CD14-positive monocyte (primary cell): ENCODE measurements around the gene ASCC1. TPM values are rescaled to one million over a fixed set of nuclear protein-coding genes. Genes with fewer than 3 reads are reported as not detected.
"Not testable (repeated sequence)": the region's sequence is repeated elsewhere in the genome, so short reads cannot be mapped to it uniquely, and the experiment has no call there.

Source experiments
- DNase-seq, 3 donors: peaks; one replicate each; pipeline ENCODE4 v3.0.0-alpha.2; 2011 to 2022
- H2AFZ ChIP-seq: 2 replicates; pipeline ENCODE4 v1.6.0; 2012; ENCODE audit warnings: mild to moderate bottlenecking, low read depth, low read length, inconsistent platforms; ENCODE audit not compliant: insufficient read depth, poor library complexity, severe bottlenecking
- H3K27ac ChIP-seq, 2 donors: 1 replicate in 1 of 2; 2 replicates in 1 of 2; pipeline ENCODE4 v1.5.1; 2012 to 2013; ENCODE audit warnings: low read length in 2 of 2, control low read depth in 1 of 2, inconsistent platforms in 1 of 2, low read depth in 1 of 2, mild to moderate bottlenecking in 1 of 2
- H3K27me3 ChIP-seq, 2 donors: one replicate each; pipeline versions ENCODE4 v1.6.0 to v1.6.1; 2011 to 2013; ENCODE audit warnings: low read length in 2 of 2; ENCODE audit not compliant: control insufficient read depth in 2 of 2, insufficient read depth in 2 of 2
- H3K36me3 ChIP-seq, 2 donors: replicated peaks in 1 of 2; 1 replicate in 1 of 2; 2 replicates in 1 of 2; pipeline versions ENCODE4 v1.5.1 to v1.6.1; 2012 to 2013; ENCODE audit warnings: low read length in 2 of 2, control low read depth in 1 of 2, inconsistent platforms in 1 of 2, mild to moderate bottlenecking in 1 of 2; ENCODE audit not compliant: insufficient read depth in 2 of 2, control insufficient read depth in 1 of 2
- H3K4me1 ChIP-seq, 2 donors: 1 replicate in 1 of 2; 2 replicates in 1 of 2; pipeline versions ENCODE4 v1.5.1 to v1.6.1; 2012 to 2013; ENCODE audit warnings: low read length in 2 of 2, control low read depth in 1 of 2, inconsistent platforms in 1 of 2, mild to moderate bottlenecking in 1 of 2, moderate library complexity in 1 of 2; ENCODE audit not compliant: insufficient read depth in 2 of 2, control insufficient read depth in 1 of 2
- H3K4me2 ChIP-seq: replicated peaks from 2 replicates; pipeline ENCODE3; 2012; ENCODE audit warnings: low read length, moderate library complexity, mild to moderate bottlenecking; ENCODE audit not compliant: poor library complexity, severe bottlenecking; ENCODE audit errors: extremely low read depth
- H3K4me3 ChIP-seq, 3 experiments: fragments of 200-600 bp in 1 of 3; sonication (generic) in 1 of 3; replicated peaks in 1 of 3; 1 replicate in 2 of 3; 2 replicates in 1 of 3; pipeline ENCODE4 v1.5.1; 2011 to 2013; ENCODE audit warnings: low read length in 3 of 3, mild to moderate bottlenecking in 3 of 3, control low read depth in 2 of 3, low read depth in 2 of 3, inconsistent platforms in 1 of 3, moderate library complexity in 1 of 3
- H3K79me2 ChIP-seq: 2 replicates; pipeline ENCODE4 v1.6.0; 2012; ENCODE audit warnings: mild to moderate bottlenecking, control low read depth, inconsistent platforms, low read length, moderate library complexity; ENCODE audit not compliant: insufficient read depth
- H3K9ac ChIP-seq: 2 replicates; pipeline ENCODE4 v1.6.0; 2017; ENCODE audit warnings: low read length, mild to moderate bottlenecking; ENCODE audit not compliant: insufficient read depth, poor library complexity, severe bottlenecking
- H3K9me3 ChIP-seq, 2 donors: replicated peaks in 1 of 2; 1 replicate in 1 of 2; 2 replicates in 1 of 2; pipeline versions ENCODE4 v1.5.1 to v1.6.1; 2012 to 2013; ENCODE audit warnings: low read length in 2 of 2, control low read depth in 1 of 2; ENCODE audit not compliant: control insufficient read depth in 1 of 2, insufficient read depth in 1 of 2
- H4K20me1 ChIP-seq: 2 replicates; pipeline ENCODE4 v1.6.0; 2012; ENCODE audit warnings: mild to moderate bottlenecking, low read length, control low read depth, moderate library complexity; ENCODE audit not compliant: insufficient read depth
- H3K27ac Mint-ChIP-seq, 7 donors: one replicate each; pipeline ENCODE4 v1.8.0; 2020; ENCODE audit warnings: mild to moderate bottlenecking in 7 of 7, mixed read lengths in 7 of 7, moderate library complexity in 6 of 7, inconsistent platforms in 2 of 7
- H3K27me3 Mint-ChIP-seq, 3 donors: one replicate each; pipeline ENCODE4 v1.8.0; 2021 to 2022; ENCODE audit warnings: low read depth in 3 of 3, mild to moderate bottlenecking in 3 of 3, mixed read lengths in 3 of 3, moderate library complexity in 3 of 3, inconsistent platforms in 1 of 3
- H3K36me3 Mint-ChIP-seq, 2 donors: one replicate each; pipeline ENCODE4 v1.8.0; 2020; ENCODE audit warnings: mixed read lengths in 2 of 2, inconsistent platforms in 1 of 2, mild to moderate bottlenecking in 1 of 2
- H3K4me1 Mint-ChIP-seq: one replicate; pipeline ENCODE4 v1.8.0; 2020; ENCODE audit warnings: mild to moderate bottlenecking, mixed read lengths
- H3K4me3 Mint-ChIP-seq, 2 donors: one replicate each; pipeline ENCODE4 v1.8.0; 2020; ENCODE audit warnings: mild to moderate bottlenecking in 2 of 2, mixed read lengths in 2 of 2, moderate library complexity in 1 of 2
- H3K9me3 Mint-ChIP-seq, 7 donors: one replicate each; pipeline ENCODE4 v1.8.0; 2020 to 2022; ENCODE audit warnings: mixed read lengths in 7 of 7, mild to moderate bottlenecking in 6 of 7, moderate library complexity in 6 of 7, inconsistent platforms in 2 of 7
- CTCF ChIP-seq: fragments of 200-600 bp; IDR thresholded peaks from one replicate; pipeline ENCODE4 v1.8.0; 2022; ENCODE audit warnings: antibody characterized with exemption, mild to moderate bottlenecking
- WGBS: methylation state at CpG from one replicate; pipeline ENCODE4 v1.1.5; 2013; ENCODE audit warnings: missing lambda C conversion rate; ENCODE audit not compliant: insufficient coverage; 5-methylcytosine and 5-hydroxymethylcytosine counted together
- intact Hi-C, 2 donors: fragments of 100-400 bp; cut with micrococcal nuclease; formaldehyde crosslinking; loops; one replicate each; pipeline versions ENCODE4 v1.15.0 to v1.15.1; 2023
- polyA plus RNA-seq, 3 donors: library from polyadenylated mRNA; depleted of rRNA in 1 of 3; unstranded in 2 of 3; stranded (reverse) in 1 of 3; fragments of 300-500 nt in 2 of 3; fragments of >200 nt in 1 of 3; fragmentation: Illumina TruSeq in 2 of 3; gene quantifications; 1 replicate in 2 of 3; 2 replicates in 1 of 3; pipeline ENCODE4 v1.2.3, GENCODE V29; 2012 to 2021

ASCC1 gene
- polyA plus RNA-seq, 3 donors = 8.2 to 20.9 (median 17.9) TPM

- H3K27me3 Mint-ChIP-seq = peaks cover 0 to 4% (median 4%) of the 10 kb centered on the region in 3 donors
- peak overlapping the region in 1 of 7 donors; percentile 63 for H3K27ac Mint-ChIP-seq
- H3K4me3 Mint-ChIP-seq = no peak overlapping the region
- intact Hi-C loops = no loop called here
- Histone ChIP-seq H3K9me3 (peaks cover 4 to 6% of the 10 kb centered on the region in 2 donors), H3K9ac (no peak overlapping the region), H3K36me3 (peaks cover 0 to 11% of the 10 kb centered on the region in 2 donors), H3K4me2 (no peak overlapping the region), H3K79me2 (no peaks in the 10 kb centered on the region), H3K4me1 (peaks cover 3 to 5% of the 10 kb centered on the region in 2 donors), H3K27ac (no peak overlapping the region), H4K20me1 (no peaks in the 10 kb centered on the region), H3K4me3 (no peak overlapping the region), H3K27me3 (no peaks in the 10 kb centered on the region), H2AFZ (no peak overlapping the region)
- peaks cover 4% of the 10 kb centered on the region for H3K4me1 Mint-ChIP-seq
- H3K36me3 Mint-ChIP-seq = peaks cover 19 to 26% of the 10 kb centered on the region in 2 donors
- TF ChIP-seq CTCF = no peak
- H3K9me3 Mint-ChIP-seq = peaks cover 4 to 12% (median 6%) of the 10 kb centered on the region in 7 donors
- DNase-seq = no peak
Measured at GRCh38 chr10:72140174-72140573, 75.9 kb downstream of the ASCC1 start.

GRCh38 chr10:72137583-72137982 is 78.5 kb downstream of the ASCC1 start:
- no peaks in the 10 kb centered on the region for H3K27me3 ChIP-seq
- no peak overlapping the region for H3K4me2 ChIP-seq
- H3K4me3 Mint-ChIP-seq = no peak overlapping the region
- peaks cover 0 to 8% (median 5%) of the 10 kb centered on the region in 3 donors for H3K27me3 Mint-ChIP-seq
- H3K4me1 ChIP-seq = peaks cover 18 to 20% of the 10 kb centered on the region in 2 donors
- H3K4me3 ChIP-seq = no peak overlapping the region
- 100% methylated on average over 1 of the region's 7 CpGs for WGBS
- intact Hi-C loops = loop anchor here in 1 of 2 donors (10.0 kb wide), 1 partner anchor 197 kb away; no protein-coding TSS in a partner anchor
- H3K79me2 ChIP-seq = no peaks in the 10 kb centered on the region
- H3K4me1 Mint-ChIP-seq = peaks cover 27% of the 10 kb centered on the region
- H4K20me1 ChIP-seq = no peaks in the 10 kb centered on the region
- peak overlapping the region in 1 of 7 donors; percentile 20 for H3K27ac Mint-ChIP-seq
- H3K9ac ChIP-seq = no peak overlapping the region
- H3K9me3 Mint-ChIP-seq = peaks cover 4 to 12% (median 6%) of the 10 kb centered on the region in 7 donors
- peaks cover 0 to 11% of the 10 kb centered on the region in 2 donors for H3K36me3 ChIP-seq
- no peak overlapping the region for H2AFZ ChIP-seq
- TF ChIP-seq CTCF = no peak
- peaks cover 4 to 6% of the 10 kb centered on the region in 2 donors for H3K9me3 ChIP-seq
- DNase-seq = no peak
- H3K27ac ChIP-seq = no peak overlapping the region
- peaks cover 24 to 29% of the 10 kb centered on the region in 2 donors for H3K36me3 Mint-ChIP-seq

- not testable (repeated sequence) for H3K4me3 Mint-ChIP-seq, H3K4me2 ChIP-seq, H3K27me3 Mint-ChIP-seq, H3K9ac ChIP-seq, DNase-seq, H3K9me3 ChIP-seq, H3K27ac ChIP-seq, H3K4me3 ChIP-seq, H2AFZ ChIP-seq, H3K27me3 ChIP-seq, H4K20me1 ChIP-seq, H3K79me2 ChIP-seq, H3K27ac Mint-ChIP-seq
- Mint-ChIP-seq H3K9me3 (peaks cover 4 to 12% (median 7%) of the 10 kb centered on the region in 7 donors), H3K4me1 (peaks cover 30% of the 10 kb centered on the region), H3K36me3 (peaks cover 29 to 32% of the 10 kb centered on the region in 2 donors)
- intact Hi-C loops = loop anchor here in 1 of 2 donors (10.0 kb wide), 1 partner anchor 199 kb away; no protein-coding TSS in a partner anchor
- Histone ChIP-seq H3K36me3 (peaks cover 0 to 11% of the 10 kb centered on the region in 2 donors), H3K4me1 (peaks cover 18 to 20% of the 10 kb centered on the region in 2 donors)
- 100% methylated on average over 4 of the region's 10 CpGs for WGBS
Measured at GRCh38 chr10:72136225-72136624, 79.9 kb downstream of the ASCC1 start.
